ENCODE results near the gene PRDM16. TPM values are rescaled to one million over a fixed set of nuclear protein-coding genes. Genes with fewer than 3 reads are reported as not detected.

PRDM16 gene
- total RNA-seq, 4 donors from 2014 or later: 0.26 to 7.7 (median 0.35) TPM; not detected in 1

DNA sequence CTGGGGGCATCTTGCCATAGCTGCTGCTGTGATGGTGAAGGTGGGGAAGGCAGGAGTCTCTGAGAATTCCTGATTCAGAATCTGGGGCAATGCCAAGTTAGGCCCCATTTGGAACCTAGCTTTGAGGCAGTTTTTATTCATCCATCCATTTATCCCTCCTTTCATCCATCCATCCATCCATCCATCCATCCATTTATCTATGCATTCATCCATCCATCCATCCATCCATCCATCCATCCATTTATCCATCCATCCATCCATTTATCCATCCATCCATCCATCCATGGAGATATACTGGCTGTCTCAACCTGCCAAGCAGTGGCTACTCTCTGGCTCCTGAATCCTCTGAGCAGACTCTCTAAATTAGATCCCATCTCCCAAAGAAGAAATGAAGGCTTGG is 83.1 kb downstream of the PRDM16 start:
- H3K9me3 ChIP-seq: no peaks in the 10 kb centered on the region
- H3K27me3 ChIP-seq: no peaks in the 10 kb centered on the region
- no peak for DNase-seq
- H3K4me3 ChIP-seq: no peak overlapping the region
- intact Hi-C loops (cut with DNase I; ENCODE audit: low total_unique reads): no loop called here
- no peaks in the 10 kb centered on the region for H3K4me1 ChIP-seq
- TF ChIP-seq POLR2A (IDR thresholded peaks at IDR 0.05) (no peak), CTCF (IDR thresholded peaks at IDR 0.05) (no peak)
- H3K27ac ChIP-seq: no peak overlapping the region
- no peaks in the 10 kb centered on the region for H3K36me3 ChIP-seq

DNA sequence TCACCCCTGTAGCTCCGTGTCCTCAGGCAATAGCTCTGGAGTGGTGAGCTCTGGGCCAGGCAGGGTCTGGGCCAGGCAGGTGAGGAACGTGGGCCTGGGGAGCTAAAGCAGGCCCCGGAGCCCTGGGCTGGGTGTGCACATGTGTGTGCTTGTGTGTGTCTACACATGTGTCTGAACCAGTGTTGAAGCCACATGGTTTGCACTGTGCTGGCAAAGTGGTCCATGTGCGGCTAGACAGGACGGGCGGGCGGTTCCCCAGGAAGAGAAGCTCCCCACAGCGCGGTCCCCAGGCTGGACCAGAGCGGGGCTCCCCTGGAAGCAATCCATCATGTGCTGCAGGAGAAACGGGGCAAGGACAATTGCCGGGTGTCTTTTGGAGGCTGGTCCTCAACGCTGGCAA is 84.2 kb downstream of the PRDM16 start:
- no peak for DNase-seq
- intact Hi-C loops (cut with DNase I; ENCODE audit: low total_unique reads): no loop called here
- Histone ChIP-seq H3K4me1 (no peaks in the 10 kb centered on the region), H3K27ac (no peak overlapping the region), H3K9me3 (no peaks in the 10 kb centered on the region), H3K36me3 (no peaks in the 10 kb centered on the region), H3K27me3 (no peaks in the 10 kb centered on the region), H3K4me3 (no peak overlapping the region)
- no peak for TF ChIP-seq POLR2A (IDR thresholded peaks at IDR 0.05)
- no peak for TF ChIP-seq CTCF (IDR thresholded peaks at IDR 0.05)

GRCh38 chr1:3153902-3154795 is 85.1 kb downstream of the PRDM16 start:
- no peak for TF ChIP-seq CTCF (IDR thresholded peaks at IDR 0.05)
- TF ChIP-seq POLR2A (IDR thresholded peaks at IDR 0.05): no peak
- Histone ChIP-seq H3K4me3 (no peak overlapping the region), H3K4me1 (no peaks in the 10 kb centered on the region), H3K36me3 (no peaks in the 10 kb centered on the region), H3K27me3 (no peaks in the 10 kb centered on the region), H3K27ac (no peak overlapping the region), H3K9me3 (no peaks in the 10 kb centered on the region)
- intact Hi-C loops (cut with DNase I; ENCODE audit: low total_unique reads): no loop called here
- no peak for DNase-seq

DNA sequence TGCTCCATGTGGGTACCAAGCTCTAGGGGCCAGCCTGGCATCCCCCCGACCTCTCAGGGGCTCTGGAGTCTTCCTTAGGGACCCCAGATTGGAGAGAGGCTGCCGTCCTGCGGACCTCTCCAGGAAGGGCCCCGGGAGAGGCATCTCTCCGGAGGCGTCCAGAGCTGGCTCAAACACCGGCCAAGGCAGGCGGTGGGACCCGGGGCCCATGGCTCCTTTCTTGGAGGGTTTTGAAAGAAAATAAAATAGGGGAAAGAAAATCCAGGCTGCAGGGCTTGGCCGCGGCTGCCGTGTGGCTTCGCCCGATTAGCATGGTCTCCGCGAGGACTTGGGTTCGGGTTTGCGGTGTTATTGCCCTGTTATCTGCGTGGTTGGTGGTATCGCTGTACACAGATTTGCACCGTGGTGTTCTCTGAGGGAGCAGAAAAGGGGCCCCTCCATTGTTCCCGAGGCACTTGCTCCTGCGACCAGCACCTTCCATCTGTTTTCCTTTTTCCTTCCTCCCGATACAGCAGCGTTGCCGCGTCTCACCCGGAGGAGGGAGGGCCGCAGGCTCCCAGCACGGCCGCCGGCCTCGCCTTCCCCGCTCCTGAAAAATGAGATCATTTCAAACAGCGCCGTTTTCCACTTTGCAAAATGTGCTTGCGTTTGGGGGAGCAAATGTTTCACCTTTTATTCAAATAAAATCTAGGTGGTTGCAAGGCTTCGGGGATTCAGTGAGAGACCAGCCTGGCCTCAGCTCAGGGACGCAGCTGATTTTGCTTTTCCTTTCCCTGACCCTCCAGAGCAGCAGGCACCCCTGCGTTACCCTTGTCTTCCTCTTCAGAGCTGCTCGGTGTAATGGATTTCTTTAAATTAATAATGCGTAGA is 86.3 kb downstream of the PRDM16 start:
- H3K4me3 ChIP-seq: no peak overlapping the region
- no peak overlapping the region for H3K27ac ChIP-seq
- H3K9me3 ChIP-seq: no peaks in the 10 kb centered on the region
- TF ChIP-seq POLR2A (IDR thresholded peaks at IDR 0.05) (no peak), CTCF (IDR thresholded peaks at IDR 0.05) (no peak)
- no peaks in the 10 kb centered on the region for H3K4me1 ChIP-seq
- intact Hi-C loops (cut with DNase I; ENCODE audit: low total_unique reads): no loop called here
- DNase-seq: no peak
- H3K27me3 ChIP-seq: no peaks in the 10 kb centered on the region
- no peaks in the 10 kb centered on the region for H3K36me3 ChIP-seq

DNA sequence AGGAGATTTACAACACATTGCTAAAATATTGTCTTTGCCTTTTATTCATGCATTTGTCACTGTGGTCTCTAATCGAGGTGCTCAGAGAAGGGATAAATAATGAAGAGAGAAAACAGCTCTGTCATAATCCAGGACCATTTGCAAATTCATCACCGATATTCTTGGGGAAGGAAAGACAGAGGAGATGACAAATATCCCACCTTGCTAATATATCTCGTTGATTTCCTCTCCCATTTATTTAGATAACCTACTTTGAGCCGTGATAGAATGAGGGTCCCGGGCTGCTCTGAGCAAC is 86.9 kb downstream of the PRDM16 start:
- intact Hi-C loops (cut with DNase I; ENCODE audit: low total_unique reads): no loop called here
- no peak overlapping the region for H3K27ac ChIP-seq
- H3K4me3 ChIP-seq: no peak overlapping the region

More for the DNA sequence above, 86.9 kb downstream of the PRDM16 start:
- DNase-seq: no peak
- no peak for TF ChIP-seq POLR2A (IDR thresholded peaks at IDR 0.05)
- no peak for TF ChIP-seq CTCF (IDR thresholded peaks at IDR 0.05)
- H3K27me3 ChIP-seq: no peaks in the 10 kb centered on the region
- no peaks in the 10 kb centered on the region for H3K4me1 ChIP-seq
- no peaks in the 10 kb centered on the region for H3K9me3 ChIP-seq
- no peaks in the 10 kb centered on the region for H3K36me3 ChIP-seq

Data from uterus (tissue), 4 donors.